ENCODE measurements around the gene GALE.

DNA sequence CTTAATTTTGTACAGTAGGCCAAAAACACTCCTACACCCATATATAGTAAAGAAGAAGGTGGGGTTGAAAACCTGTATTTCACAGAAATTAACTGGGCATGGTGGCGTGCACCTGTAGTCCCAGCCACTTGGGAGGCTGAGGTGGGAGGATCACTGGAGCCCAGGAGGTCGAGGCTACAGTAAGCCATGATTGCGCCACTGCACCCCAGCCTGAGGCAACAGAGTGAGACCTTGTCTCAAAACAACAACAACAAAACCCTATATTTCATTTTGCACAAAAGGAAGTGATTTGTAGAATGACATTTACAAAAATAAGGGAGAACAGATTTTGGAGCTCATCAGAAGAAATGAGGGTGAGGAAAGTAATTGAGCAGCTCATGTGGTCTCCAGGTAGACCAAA lies 11.9 kb downstream of the GALE start:
- TF ChIP-seq POLR2AphosphoS5 (IDR thresholded peaks at IDR 0.05; ENCODE audit: low read depth, low read length) (no peak), POLR2A (IDR thresholded peaks at IDR 0.05; ENCODE audit: low read depth, low read length) (no peak), TAF1 (IDR thresholded peaks at IDR 0.05; ENCODE audit: low read depth, low read length) (no peak)
